DMS 273 (cell line): ENCODE measurements around the gene PAGE2.
"Not testable (repeated sequence)": the region's sequence is repeated elsewhere in the genome, so short reads cannot be mapped to it uniquely, and the experiment has no call there.

ENCODE experiments used
- DNase-seq: peaks from one replicate; lab custom pipeline; 2025; ENCODE audit not compliant: unreplicated experiment; lab: John Stamatoyannopoulos, UW

Gene PAGE2

GRCh38 chrX:55088795-55089489 lies at the start of gene PAGE2:
TSS of gene PAGE2 (plus strand) at chrX:55089018. CDS start at chrX:55090021, 1,003 bp downstream.
- DNase-seq, result no peak

GRCh38 chrX:55039471-55039870 lies 49.3 kb upstream of the PAGE2 start:
- DNase-seq, result no peak

- DNase-seq, result no peak
Measured at GRCh38 chrX:55041514-55041913, 47.3 kb upstream of the PAGE2 start.

- not testable (repeated sequence) for DNase-seq
Measured at GRCh38 chrX:55050599-55050998, 38.2 kb upstream of the PAGE2 start.

- peak; percentile 35 for DNase-seq
Measured at GRCh38 chrX:55056820-55057674, 31.8 kb upstream of the PAGE2 start.

GRCh38 chrX:55057675-55058249 lies 31.1 kb upstream of the PAGE2 start:
- peak; percentile 64 for DNase-seq

- not testable (repeated sequence) for DNase-seq
Measured at GRCh38 chrX:55067180-55067579, 21.6 kb upstream of the PAGE2 start.

GRCh38 chrX:55072286-55072685 lies 16.5 kb upstream of the PAGE2 start:
- no peak for DNase-seq

- no peak for DNase-seq
Measured at GRCh38 chrX:55074851-55075467, 13.9 kb upstream of the PAGE2 start, which contains the start of gene PAGE2B. TSS of gene PAGE2B (plus strand) at chrX:55075030. CDS start at chrX:55076042, 1,012 bp downstream.

GRCh38 chrX:55098691-55099090 lies 9.9 kb downstream of the PAGE2 start:
- DNase-seq, result no peak

- DNase-seq, result no peak
Measured at GRCh38 chrX:55099162-55099561, 10.3 kb downstream of the PAGE2 start.

GRCh38 chrX:55102754-55103153 lies 13.9 kb downstream of the PAGE2 start:
- DNase-seq, result no peak

GRCh38 chrX:55107262-55107661 lies 18.4 kb downstream of the PAGE2 start:
- no peak for DNase-seq

- no peak for DNase-seq
Measured at GRCh38 chrX:55107911-55108310, 19.1 kb downstream of the PAGE2 start.

- DNase-seq, result no peak
Measured at GRCh38 chrX:55109306-55109705, 20.5 kb downstream of the PAGE2 start.

GRCh38 chrX:55111578-55112254 lies 22.9 kb downstream of the PAGE2 start:
- no peak for DNase-seq

- not testable (repeated sequence) for DNase-seq
Measured at GRCh38 chrX:55116589-55116988, 27.8 kb downstream of the PAGE2 start.

GRCh38 chrX:55118574-55118973 lies 29.8 kb downstream of the PAGE2 start:
- DNase-seq, result no peak

- DNase-seq, result no peak
Measured at GRCh38 chrX:55119271-55119670, 30.5 kb downstream of the PAGE2 start.

- no peak for DNase-seq
Measured at GRCh38 chrX:55119712-55120111, 30.9 kb downstream of the PAGE2 start.
